ENCODE results near the gene SCAMP3. TPM values are rescaled to one million over a fixed set of nuclear protein-coding genes. Genes with fewer than 3 reads are reported as not detected.

SCAMP3 gene
- total and polyA plus RNA-seq, 3 donors from 2014 or later, result 63.0 to 80.6 (median 70.9) TPM

DNA sequence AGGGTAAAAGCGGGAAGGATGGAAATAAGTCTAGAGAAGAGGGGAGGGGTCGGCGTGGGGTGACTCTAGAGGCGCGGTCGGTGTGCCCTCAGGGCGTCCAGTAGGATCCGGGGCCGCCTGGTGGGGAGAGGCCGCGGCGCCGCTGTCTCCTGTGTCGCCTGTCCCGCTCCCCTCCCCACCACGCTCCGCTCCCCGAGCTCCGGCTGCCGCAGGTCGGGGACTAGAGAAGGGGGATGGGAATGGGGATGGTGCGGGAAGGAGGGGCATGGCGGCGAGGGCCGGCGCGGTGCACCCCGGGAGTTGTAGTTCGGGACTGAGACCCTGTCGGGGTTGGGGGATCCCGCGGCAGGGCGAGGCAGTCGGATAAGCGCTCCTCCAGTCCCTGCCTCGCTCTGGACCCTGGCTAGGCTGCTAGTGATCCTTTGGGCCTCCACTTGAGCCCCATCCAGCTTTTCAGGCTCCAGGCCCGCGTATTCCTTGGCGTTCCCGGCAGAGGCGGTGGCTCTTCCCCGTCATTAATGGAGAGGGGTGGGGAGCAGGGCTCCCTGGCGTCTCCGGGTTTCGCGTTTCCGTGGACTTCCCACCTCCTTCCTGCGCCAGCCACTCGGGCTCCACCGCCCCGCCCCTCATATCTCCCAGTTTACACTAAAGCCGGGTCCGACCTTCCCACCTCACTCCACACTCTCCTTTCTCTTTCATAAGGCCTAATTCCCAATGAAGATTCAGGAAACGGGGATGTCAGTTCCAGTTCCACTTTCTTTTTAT lies 6.7 kb downstream of the SCAMP3 start, which contains the start of gene ENTREP3:
Gene ENTREP3 (minus strand): TSS at position 241 of the 765 bp plus-strand sequence. CDS start 606 bp downstream, outside the sequence.
- Histone ChIP-seq H3K27ac (peak within 1 kb of the TSS; percentile 88 to 96), H3K36me3 (ENCODE audit: low read depth, missing control alignments) (no peaks in the 10 kb centered on the region), H3K9me3 (no peaks in the 10 kb centered on the region), H3K27me3 (no peaks in the 10 kb centered on the region), H3K4me3 (peak within 1 kb of the TSS; percentile 85 to 86), H3K4me1 (peaks cover 40% of the 10 kb centered on the region)
- intact Hi-C loops (cut with DNase I; ENCODE audit: low total_unique reads), result loop anchor here (10.0 kb wide), 2 partner anchors 69 to 339 kb away; partner anchors contain the start of gene RUSC1
- no peak for TF ChIP-seq POLR2A (IDR thresholded peaks at IDR 0.05)
- TF ChIP-seq, protein P1, sequence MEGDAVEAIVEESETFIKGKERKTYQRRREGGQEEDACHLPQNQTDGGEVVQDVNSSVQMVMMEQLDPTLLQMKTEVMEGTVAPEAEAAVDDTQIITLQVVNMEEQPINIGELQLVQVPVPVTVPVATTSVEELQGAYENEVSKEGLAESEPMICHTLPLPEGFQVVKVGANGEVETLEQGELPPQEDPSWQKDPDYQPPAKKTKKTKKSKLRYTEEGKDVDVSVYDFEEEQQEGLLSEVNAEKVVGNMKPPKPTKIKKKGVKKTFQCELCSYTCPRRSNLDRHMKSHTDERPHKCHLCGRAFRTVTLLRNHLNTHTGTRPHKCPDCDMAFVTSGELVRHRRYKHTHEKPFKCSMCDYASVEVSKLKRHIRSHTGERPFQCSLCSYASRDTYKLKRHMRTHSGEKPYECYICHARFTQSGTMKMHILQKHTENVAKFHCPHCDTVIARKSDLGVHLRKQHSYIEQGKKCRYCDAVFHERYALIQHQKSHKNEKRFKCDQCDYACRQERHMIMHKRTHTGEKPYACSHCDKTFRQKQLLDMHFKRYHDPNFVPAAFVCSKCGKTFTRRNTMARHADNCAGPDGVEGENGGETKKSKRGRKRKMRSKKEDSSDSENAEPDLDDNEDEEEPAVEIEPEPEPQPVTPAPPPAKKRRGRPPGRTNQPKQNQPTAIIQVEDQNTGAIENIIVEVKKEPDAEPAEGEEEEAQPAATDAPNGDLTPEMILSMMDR (IDR thresholded peaks at IDR 0.05), result peak in 1 of 3 experiments; percentile 1
- WGBS, 2 donors, result 0 to 1% methylated on average over 46 to 48 of the region's 54 CpGs
- DNase-seq, result peak; percentile 93

DNA sequence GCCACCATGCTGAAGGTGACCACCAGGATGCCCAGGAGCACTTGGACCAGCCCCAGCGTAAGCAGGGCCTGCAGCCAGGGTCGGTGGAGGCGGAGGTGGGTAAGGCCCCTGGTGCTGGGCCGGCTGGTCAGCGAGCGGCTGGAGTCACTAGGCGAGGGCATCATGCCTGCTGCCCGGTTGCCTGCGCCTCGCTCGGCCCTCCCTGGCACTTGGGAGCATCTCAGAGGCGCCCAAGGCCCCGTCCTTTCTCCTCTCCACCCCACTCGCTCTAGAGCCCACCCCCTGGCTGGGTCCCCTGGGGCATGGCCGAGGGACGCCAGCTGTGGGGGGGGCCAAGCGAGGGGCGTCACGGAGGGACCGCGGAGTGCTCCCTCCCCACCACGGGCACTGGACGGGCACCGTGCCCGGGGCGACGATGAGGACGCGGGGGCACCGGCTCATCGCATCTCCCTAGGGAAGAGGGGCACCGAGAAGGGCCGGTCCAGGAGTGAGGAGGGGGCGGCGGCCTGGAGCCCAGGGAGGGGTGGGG lies 7.4 kb downstream of the SCAMP3 start:
- Histone ChIP-seq H3K9me3 (no peaks in the 10 kb centered on the region), H3K27ac (peak overlapping the region; percentile 88 to 96), H3K4me1 (peaks cover 40% of the 10 kb centered on the region), H3K36me3 (ENCODE audit: low read depth, missing control alignments) (no peaks in the 10 kb centered on the region), H3K27me3 (no peaks in the 10 kb centered on the region), H3K4me3 (peak overlapping the region; percentile 85 to 86)
- intact Hi-C loops (cut with DNase I; ENCODE audit: low total_unique reads), result loop anchor here (10.0 kb wide), 2 partner anchors 70 to 340 kb away; partner anchors contain the start of gene RUSC1
- no peak for DNase-seq
- WGBS, 2 donors, result 0 to 2% methylated on average over 20 to 29 of the region's 35 CpGs
- TF ChIP-seq, protein P1 (IDR thresholded peaks at IDR 0.05), result no peak
- no peak for TF ChIP-seq POLR2A (IDR thresholded peaks at IDR 0.05)

DNA sequence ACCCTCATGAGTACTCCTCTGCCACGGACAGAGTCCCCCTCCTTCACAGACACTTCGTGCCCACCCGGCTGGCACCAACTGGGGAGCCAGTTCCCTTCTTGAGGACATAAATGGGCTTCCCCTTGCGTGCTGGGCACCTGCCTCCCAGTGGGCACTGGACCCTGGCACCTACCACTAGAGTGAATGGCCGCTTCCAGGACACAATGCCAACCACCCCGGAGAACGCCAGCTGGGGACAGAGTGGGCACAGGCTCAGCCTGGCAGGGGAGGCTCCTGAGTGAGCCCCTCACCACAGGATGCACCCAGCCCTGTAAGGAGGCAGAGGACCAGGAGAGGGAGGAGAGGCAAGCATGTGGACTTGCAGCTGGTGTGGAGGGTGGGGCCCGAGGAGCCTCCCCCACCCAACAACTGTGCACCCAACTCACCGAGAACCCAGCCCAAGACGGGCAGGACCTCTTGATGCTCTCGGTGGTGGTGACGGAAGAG lies 7.9 kb downstream of the SCAMP3 start:
- no peak for DNase-seq
- TF ChIP-seq, protein P1 (IDR thresholded peaks at IDR 0.05), result no peak
- no peak for TF ChIP-seq POLR2A (IDR thresholded peaks at IDR 0.05)
- no peaks in the 10 kb centered on the region for H3K27me3 ChIP-seq
- H3K4me3 ChIP-seq, result peak overlapping the region; percentile 85 to 86
- peaks cover 40% of the 10 kb centered on the region for H3K4me1 ChIP-seq
- 40 to 50% methylated on average over 2 to 11 of the region's 12 CpGs for WGBS, 2 donors
- peak overlapping the region; percentile 88 to 96 for H3K27ac ChIP-seq
- H3K36me3 ChIP-seq (ENCODE audit: low read depth, missing control alignments), result no peaks in the 10 kb centered on the region
- H3K9me3 ChIP-seq, result no peaks in the 10 kb centered on the region
- intact Hi-C loops (cut with DNase I; ENCODE audit: low total_unique reads), result loop anchor here (10.0 kb wide), 2 partner anchors 71 to 341 kb away; partner anchors contain the start of gene RUSC1

DNA sequence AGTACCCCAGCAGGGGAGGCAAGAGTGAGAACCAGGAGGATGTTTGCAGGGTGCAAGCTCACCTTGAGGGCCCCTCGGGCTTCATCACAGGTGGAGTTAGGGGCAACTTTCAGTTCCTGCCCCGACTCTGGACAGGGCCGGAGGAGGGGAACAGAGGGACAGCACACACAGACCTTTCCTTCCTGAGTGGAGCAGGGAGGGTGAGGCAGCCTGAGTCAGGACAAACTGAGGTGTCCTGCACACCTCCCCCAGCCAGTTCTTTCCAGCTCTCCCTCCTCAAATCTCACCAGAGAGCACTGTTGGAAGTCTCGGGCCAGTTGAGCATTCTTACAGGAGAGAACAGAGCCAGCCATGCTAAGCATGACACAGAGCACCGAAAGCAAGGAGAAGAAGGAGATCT lies 8.4 kb downstream of the SCAMP3 start:
- no peak for TF ChIP-seq POLR2A (IDR thresholded peaks at IDR 0.05)
- TF ChIP-seq, protein P1 (IDR thresholded peaks at IDR 0.05), result no peak
- intact Hi-C loops (cut with DNase I; ENCODE audit: low total_unique reads), result loop anchor here (10.0 kb wide), 2 partner anchors 71 to 341 kb away; partner anchors contain the start of gene RUSC1
- DNase-seq, result no peak
- Histone ChIP-seq H3K4me3 (no peak overlapping the region), H3K27me3 (no peaks in the 10 kb centered on the region), H3K4me1 (peaks cover 40% of the 10 kb centered on the region), H3K9me3 (no peaks in the 10 kb centered on the region), H3K27ac (no peak overlapping the region), H3K36me3 (ENCODE audit: low read depth, missing control alignments) (no peaks in the 10 kb centered on the region)
- 61 to 69% methylated on average over 5 of the region's 5 CpGs for WGBS, 2 donors
